GM10266 (cell line): ENCODE data around the gene PRRT4.

ENCODE experiments used
- DNase-seq: peaks from one replicate; pipeline ENCODE4 v3.0.0; 2012; ENCODE audit errors: extremely low spot score
- TF ChIP-seq, protein P1 (sequence below): IDR thresholded peaks from 2 replicates; pipeline ENCODE4 v1.5.1; 2012; ENCODE audit warnings: mild to moderate bottlenecking, low read depth; ENCODE audit not compliant: control insufficient read depth, insufficient read depth; ENCODE audit errors: missing control alignments

The PRRT4 gene

DNA sequence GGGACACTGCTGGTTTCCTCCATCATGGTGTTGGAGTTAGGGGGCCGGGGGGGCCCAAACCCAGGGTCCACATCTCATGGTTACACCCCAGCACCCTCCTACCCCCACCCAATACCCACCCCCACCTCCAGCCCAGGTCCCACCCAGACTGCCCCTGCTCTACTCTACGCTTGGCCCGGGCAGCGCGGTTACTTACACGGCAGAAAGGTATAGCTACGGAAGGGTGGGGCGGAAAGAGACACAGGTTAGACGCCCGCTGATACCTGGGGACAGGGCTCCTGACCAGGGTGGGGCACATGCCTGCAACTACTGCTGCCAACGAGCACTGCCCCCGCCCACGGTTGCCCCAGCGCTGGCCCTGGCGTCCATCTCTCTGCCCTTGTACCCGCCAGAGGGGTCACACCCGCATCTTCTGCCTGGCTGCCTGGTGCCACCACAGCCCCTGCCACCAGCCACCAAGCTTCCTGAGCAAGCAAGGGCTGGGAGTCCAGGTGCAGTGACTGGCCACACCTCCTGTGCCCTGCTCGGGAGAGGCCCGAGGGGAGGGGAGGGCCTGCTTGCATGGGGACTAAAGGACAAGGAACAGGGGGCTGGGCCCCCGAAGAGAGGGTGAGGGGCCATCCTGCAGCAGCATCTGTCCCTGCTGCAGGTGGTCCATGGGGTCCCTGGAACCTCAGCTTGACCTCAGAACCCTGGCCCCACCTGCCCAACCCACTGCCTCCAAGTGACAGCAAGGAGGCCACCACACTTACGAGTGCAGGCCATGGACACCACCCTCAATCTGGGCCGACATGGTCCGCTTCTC, 32.2 kb upstream of the PRRT4 start:
- TF ChIP-seq, protein P1, sequence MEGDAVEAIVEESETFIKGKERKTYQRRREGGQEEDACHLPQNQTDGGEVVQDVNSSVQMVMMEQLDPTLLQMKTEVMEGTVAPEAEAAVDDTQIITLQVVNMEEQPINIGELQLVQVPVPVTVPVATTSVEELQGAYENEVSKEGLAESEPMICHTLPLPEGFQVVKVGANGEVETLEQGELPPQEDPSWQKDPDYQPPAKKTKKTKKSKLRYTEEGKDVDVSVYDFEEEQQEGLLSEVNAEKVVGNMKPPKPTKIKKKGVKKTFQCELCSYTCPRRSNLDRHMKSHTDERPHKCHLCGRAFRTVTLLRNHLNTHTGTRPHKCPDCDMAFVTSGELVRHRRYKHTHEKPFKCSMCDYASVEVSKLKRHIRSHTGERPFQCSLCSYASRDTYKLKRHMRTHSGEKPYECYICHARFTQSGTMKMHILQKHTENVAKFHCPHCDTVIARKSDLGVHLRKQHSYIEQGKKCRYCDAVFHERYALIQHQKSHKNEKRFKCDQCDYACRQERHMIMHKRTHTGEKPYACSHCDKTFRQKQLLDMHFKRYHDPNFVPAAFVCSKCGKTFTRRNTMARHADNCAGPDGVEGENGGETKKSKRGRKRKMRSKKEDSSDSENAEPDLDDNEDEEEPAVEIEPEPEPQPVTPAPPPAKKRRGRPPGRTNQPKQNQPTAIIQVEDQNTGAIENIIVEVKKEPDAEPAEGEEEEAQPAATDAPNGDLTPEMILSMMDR, result no peak
- no peak for DNase-seq

DNA sequence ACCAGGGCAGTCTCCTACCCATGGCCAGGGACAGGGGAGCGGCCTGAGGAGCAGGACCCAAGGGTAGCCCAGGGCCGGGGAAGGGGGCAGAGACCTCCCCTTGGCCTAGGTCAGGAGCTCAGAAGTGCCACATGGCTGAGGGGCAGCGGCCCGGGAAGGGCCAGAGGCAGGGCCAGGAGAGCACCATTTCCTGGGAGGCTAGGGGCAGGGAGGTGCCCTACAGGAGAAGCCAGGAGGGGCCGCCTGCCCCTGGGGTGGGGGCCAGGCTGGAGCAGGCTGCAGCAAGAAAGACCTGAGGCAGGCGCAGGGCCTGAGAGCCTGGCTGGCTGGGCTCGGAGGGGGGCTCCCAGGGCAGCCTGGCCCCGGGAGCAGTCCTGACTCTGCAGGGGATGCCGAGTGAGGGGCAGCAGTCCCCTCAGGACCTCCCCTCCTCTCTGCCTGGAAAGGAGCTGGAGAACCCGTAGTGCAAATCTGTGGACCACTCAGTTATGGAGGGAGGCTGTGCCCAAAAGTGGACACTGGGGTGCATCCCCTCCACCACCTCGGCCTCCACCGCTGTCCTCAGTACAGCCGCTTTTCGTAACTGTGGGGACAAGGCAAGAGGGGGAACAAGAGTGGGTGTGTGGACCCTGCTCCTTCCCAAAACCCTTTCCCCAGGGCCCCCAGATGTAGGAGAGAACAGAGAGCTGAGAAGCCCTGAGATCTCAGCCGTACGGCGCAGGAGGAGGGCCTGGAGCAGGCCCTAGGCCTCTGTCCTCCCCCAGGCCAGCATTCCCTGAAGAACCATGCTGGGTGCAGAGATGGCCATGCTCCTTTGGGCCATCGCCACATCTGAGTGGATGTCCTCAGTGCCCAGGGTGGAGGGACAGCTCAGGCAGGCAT, 31.2 kb upstream of the PRRT4 start:
- DNase-seq, result no peak
- TF ChIP-seq, protein P1, result no peak

DNA sequence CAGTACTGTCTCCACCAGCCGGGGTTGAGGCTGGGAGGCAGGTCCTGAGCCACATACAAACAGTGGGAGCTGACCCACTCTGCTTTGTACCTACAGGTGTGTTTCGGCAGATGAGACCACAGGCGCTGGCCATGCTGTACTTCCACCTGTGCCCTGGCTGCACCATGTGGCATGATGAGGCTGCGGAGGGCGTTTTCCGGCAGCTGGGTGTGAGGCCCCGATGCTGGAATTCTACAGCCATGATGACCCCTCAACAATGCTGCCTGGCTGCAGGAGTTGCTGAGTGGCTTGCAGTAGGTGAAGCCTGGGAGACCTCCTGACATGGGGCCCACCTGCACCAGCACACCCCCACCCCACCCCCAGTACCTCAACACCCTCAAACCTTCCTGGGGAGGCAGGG, 30.3 kb upstream of the PRRT4 start:
- TF ChIP-seq, protein P1, result no peak
- no peak for DNase-seq

DNA sequence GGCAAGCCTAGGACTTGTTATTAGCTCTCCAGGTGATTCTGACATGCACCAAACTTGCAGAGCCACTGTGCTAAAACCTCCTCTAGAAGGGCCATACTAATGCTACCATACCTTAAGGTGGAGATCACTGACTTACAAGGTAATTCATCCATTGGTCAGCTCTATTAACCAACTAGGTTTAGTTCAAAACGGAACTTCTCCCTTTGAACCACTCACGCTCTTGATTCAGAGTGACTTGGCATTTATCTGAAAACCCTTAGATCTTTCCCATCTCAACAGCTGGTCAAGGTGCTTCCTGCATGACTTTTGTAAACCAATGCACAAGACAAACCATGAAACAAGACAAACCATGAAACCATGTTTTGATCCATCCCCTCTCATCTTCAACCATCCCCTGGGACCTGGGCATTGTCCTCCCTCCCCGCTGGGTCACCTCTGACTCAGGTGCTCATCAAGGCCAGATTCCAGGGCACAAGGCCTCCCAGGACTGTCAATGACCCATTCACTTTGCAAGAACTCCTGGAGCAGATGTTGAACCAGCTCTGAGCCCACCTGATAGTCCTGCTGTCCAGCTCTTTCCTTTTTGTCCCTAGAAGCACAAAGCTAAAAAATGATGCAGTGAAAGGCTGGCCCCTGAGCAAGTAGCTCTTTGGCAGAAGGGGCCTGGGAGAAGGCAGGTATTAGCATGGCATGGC, 29.5 kb upstream of the PRRT4 start:
- TF ChIP-seq, protein P1, result no peak
- no peak for DNase-seq

GRCh38 chr7:128389618-128390329, 28.3 kb upstream of the PRRT4 start:
- no peak for DNase-seq
- TF ChIP-seq, protein P1, result no peak

- no peak for DNase-seq
- TF ChIP-seq, protein P1, result no peak
Observed at GRCh38 chr7:128389085-128389617, 27.7 kb upstream of the PRRT4 start.
